ENCODE results near the gene SPTBN2. TPM values are rescaled to one million over a fixed set of nuclear protein-coding genes. Genes with fewer than 3 reads are reported as not detected.
"Not testable (repeated sequence)": the region's sequence is repeated elsewhere in the genome, so short reads cannot be mapped to it uniquely, and the experiment has no call there.

The SPTBN2 gene
- 20.9 TPM for total RNA-seq

GRCh38 chr11:66728693-66729385, at the start of gene SPTBN2:
Gene SPTBN2 (minus strand): TSS chr11:66729216. CDS start chr11:66721240, 7,976 bp downstream.
- DNase-seq = peak; percentile 38

DNA sequence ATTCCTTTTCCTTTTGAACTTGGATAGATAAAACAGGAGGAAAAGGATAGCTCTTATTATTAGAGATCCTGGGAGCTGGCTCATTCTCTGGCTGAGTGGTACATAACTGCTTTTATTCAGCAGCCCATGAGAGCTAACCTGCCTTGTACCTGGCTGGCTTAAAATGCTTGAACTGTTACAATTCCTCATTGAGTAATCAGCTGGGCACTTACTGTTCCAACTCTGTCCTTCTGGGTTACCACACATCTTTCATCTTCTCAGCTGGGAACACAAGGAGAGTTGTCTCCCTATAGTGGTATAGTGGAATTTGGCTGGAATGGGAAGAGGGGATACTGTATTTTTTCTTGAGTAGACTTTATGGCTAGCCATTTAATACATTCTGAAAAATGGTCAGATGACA, 39.8 kb upstream of the SPTBN2 start:
- DNase-seq = no peak

GRCh38 chr11:66768088-66768521, 39.1 kb upstream of the SPTBN2 start:
- DNase-seq = peak; percentile 45

DNA sequence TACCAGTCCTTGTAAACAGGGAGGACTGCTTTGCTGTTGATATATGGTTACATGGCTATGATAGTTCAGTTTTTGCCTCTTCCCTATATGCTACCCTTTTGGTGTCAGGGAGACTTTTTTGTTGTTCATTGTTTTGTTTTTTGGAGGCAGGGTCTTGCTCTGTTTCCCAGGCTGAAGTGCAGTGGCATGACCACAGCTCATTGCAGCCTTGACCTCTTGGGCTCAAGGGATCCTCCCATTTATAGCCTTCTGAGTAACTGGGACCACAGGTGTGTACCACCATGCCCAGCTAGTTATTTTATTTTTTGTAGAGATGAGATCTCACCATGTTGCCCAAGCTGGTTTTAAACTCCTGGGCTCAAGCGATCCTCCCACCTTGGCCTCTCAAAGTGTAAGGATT, 38.6 kb upstream of the SPTBN2 start:
- DNase-seq = no peak

GRCh38 chr11:66766681-66767080, 37.7 kb upstream of the SPTBN2 start:
- no peak for DNase-seq

- no peak for DNase-seq
Observed at GRCh38 chr11:66762088-66762487, 33.1 kb upstream of the SPTBN2 start.

GRCh38 chr11:66752148-66752547, 23.1 kb upstream of the SPTBN2 start:
- DNase-seq = no peak

GRCh38 chr11:66749091-66749490, 20.1 kb upstream of the SPTBN2 start:
- DNase-seq = peak; percentile 55

DNA sequence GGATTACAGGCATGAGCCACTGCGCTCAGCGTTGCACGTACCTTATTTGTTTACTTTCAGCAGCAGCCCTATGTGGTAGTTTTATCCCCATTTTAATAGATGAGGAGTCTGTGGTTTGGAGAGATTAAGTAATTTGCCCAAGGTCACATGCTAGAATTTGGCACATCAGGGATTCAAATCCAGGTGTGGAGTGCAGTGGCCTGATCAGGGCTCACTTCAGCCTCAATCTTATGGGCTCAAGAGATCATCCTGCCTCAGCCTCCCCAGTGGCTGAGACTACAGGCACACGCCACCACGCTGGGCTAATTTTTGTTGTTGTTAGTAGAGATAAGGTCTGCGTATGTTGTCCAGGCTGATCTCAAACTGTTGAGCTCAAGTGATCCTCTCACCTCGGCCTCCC, 18.5 kb upstream of the SPTBN2 start:
- DNase-seq = no peak

GRCh38 chr11:66745356-66746235, 16.6 kb upstream of the SPTBN2 start:
- DNase-seq = no peak

- DNase-seq = peak; percentile 93
Observed at GRCh38 chr11:66744485-66745355, 15.7 kb upstream of the SPTBN2 start.

DNA sequence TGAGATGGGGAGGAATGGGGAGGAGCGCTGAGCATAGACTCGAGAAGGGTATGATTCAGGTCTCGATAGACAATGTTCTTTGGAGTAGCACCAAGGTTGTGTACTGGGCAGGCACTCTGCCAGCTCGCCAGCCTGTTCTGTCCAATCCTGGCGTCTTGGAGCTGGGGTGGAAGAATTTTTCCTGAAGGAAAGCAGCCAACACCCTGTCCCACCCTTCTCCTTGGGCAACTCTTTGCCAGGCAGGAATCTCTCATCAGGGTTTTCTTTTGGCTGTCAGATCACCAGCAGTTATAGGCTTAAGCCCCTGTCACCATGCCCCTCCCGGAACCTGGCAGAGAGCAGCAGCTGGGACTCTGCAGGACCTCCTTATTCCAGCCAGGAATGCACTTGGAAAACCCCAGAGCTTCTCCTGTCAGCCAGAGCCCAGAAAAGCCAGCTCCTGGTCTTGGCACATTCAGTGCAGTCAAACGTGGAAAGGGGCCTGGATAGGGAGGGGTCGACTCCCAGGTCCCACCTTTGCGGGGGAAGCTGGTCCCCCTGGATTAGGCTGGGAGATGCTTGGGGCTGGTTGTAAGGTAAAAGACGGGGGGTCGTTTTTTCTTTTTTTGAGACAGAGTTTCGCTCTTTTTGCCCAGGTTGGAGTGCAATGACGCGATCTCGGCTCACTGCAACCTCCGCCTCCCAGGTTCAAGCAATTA, 14.4 kb upstream of the SPTBN2 start:
- DNase-seq = peak; percentile 48

GRCh38 chr11:66741153-66741552, 12.1 kb upstream of the SPTBN2 start:
- no peak for DNase-seq

DNA sequence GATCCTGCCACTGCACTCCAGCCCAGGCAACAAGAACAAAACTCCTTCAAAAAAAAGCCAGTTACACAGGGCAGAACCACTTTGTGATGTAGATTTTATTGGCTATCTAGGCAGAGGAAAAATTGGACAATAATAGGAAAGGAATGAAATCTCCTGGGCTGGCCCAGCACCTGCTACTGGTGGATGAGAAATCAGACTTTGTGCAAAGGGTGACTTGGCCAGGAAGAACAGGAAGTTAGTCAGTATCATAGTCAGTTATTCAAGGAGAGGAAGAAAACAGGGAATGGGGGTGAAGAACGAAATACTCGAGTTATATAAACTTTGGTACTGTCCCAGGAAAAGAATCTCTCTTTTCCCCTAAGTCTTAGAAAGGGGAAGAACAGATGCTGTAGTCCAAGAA, 11.0 kb upstream of the SPTBN2 start:
- no peak for DNase-seq

- DNase-seq = no peak
Observed at GRCh38 chr11:66734215-66734614, 5.2 kb upstream of the SPTBN2 start.

GRCh38 chr11:66729447-66729846, 431 bp upstream of the SPTBN2 start:
- no peak for DNase-seq

- DNase-seq = no peak
Observed at GRCh38 chr11:66728038-66728692, 851 bp downstream of the SPTBN2 start.

DNA sequence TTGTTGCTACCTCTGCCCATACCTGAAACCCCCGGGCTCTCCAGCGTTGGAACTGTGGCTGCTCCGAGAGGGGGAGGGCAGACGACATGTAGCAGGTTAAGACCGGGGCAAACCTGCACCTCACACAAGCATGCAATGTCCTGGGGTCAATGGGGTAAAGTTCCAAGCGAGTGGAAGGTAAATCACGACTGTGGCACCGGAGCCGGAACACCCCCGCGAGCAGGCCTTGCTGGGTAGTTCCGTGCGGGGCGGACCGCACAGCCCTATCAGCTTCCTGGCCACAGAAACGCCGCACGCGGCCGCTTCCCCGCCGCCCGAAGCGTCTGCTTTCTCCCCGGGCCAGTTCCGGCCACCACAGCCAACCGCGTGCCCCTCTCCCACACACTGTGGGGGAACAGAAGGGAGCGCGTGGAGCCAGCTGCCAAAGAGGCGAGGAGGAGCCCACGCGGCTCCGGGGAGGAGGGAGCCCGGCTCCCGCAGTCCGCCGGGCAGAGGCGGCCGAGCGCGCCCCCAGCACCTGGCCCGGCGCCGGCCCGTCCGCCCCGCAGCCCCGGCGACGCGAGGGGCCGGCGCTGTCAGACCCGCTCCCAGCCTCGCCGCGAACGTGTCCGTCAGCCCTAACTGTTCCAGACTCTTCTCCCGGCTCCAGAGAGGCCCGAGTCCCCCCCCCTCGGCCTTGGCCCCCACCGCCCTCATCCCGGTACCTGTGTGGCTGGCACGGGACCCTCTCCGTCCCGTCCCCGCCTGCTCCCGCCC, 1.6 kb downstream of the SPTBN2 start:
- no peak for DNase-seq

DNA sequence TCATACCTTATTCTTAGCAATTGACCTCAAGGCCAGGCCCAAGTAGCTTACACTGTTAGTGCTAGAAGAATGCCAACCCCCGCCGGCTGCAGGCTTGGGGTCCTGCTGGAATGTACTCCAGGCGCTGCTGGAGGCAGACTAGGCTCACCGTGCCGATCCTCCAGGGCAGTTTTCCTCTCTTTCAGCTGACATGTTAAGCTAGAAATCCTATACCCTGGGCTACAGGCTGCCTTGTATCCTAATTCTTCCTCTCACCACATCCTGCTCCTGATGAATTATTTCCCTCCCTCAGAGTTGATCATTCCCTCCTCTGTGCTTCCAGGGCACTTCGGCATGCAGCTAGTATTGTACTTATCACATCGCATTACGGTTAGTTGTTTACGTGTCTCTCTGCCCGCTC, 3.4 kb downstream of the SPTBN2 start:
- DNase-seq = no peak

- no peak for DNase-seq
Observed at GRCh38 chr11:66725114-66725513, 3.9 kb downstream of the SPTBN2 start.

DNA sequence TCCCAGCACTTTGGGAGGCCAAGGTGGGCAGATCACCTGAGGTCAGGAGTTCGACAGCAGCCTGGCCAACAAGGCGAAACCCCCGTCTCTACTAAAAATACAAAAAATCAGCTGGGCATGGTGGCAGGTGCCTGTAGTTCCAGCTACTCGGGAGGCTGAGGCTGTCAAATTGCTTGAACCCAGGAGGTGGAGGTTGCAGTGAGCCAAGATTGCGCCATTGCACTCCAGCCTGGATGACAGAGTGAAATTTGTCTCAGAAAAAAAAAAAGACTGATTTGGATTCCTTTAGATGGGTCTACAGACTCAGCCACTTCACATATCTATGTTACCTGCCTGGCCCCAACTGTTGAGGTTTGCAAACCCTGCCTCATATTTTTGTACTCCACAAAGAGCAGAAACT, 4.8 kb downstream of the SPTBN2 start:
- not testable (repeated sequence) for DNase-seq

All from tongue (tissue), 2 donors.